Neutrophil (primary cell): ENCODE data around the gene PPP1R15B.

ENCODE experiments used
- H3K27ac ChIP-seq: fragments of 200-600 bp; sonication (generic); 2 replicates; pipeline ENCODE4 v1.5.1; 2016; ENCODE audit warnings: mild to moderate bottlenecking, moderate library complexity
- H3K27me3 ChIP-seq: fragments of 200-600 bp; sonication (generic); 2 replicates; pipeline ENCODE4 v1.6.0; 2016; ENCODE audit warnings: mild to moderate bottlenecking
- H3K36me3 ChIP-seq: fragments of 200-600 bp; sonication (generic); 2 replicates; pipeline ENCODE4 v1.5.1; 2017
- H3K4me1 ChIP-seq, 2 experiments: fragments of 200-600 bp in 1 of 2; sonication (generic) in 1 of 2; 1 replicate in 1 of 2; 2 replicates in 1 of 2; pipeline versions ENCODE4 v1.5.1 to v1.6.1; 2013 to 2016; ENCODE audit warnings: low read depth in 1 of 2, low read length in 1 of 2, mild to moderate bottlenecking in 1 of 2, moderate library complexity in 1 of 2; ENCODE audit not compliant: control insufficient read depth in 1 of 2, insufficient read depth in 1 of 2
- H3K4me3 ChIP-seq, 2 experiments: fragments of 200-600 bp in 1 of 2; sonication (generic) in 1 of 2; 1 replicate in 1 of 2; 2 replicates in 1 of 2; pipeline ENCODE4 v1.5.1; 2013 to 2016; ENCODE audit warnings: low read depth in 1 of 2, low read length in 1 of 2, mild to moderate bottlenecking in 1 of 2, moderate library complexity in 1 of 2
- H3K9me3 ChIP-seq: fragments of 200-600 bp; sonication (generic); 2 replicates; pipeline ENCODE4 v1.5.1; 2016
- TF ChIP-seq, protein P1 (sequence below): fragments of 200-600 bp; sonication (generic); IDR thresholded peaks from 2 replicates; pipeline ENCODE4 v1.5.1; 2016; ENCODE audit warnings: antibody characterized with exemption

Gene PPP1R15B

DNA sequence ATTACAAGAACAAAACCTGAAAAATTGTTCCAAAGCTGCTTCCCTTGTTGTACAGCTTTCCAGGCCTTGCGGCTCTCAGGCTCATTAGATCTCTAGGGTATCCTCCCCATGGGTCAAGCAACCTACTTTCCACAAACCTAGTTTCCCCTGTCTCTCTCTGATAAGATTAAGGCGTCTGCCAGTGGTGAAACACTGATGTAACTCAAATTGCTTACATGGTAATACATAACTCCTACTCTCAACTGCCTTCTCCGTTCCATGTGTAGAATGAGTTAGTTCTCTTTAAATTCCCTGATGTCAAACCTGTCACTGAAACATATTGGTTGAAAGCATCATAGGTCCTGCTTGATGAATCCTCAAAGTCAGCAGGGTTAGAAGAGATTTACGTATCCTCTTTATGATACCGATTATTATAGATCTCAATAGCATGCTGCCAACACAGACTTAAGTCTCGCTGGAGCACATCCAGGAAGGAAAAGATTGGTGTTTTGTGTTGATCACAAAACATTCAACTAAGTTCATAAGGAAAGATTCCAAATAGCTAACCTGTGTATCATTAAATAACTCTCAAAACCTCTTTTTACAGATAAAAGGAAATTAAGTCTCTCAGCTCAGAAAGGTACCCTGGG, 10.6 kb downstream of the PPP1R15B start:
- Histone ChIP-seq H3K27me3 (no peaks in the 10 kb centered on the region), H3K4me3 (no peak overlapping the region), H3K9me3 (no peaks in the 10 kb centered on the region), H3K36me3 (peaks cover 85% of the 10 kb centered on the region), H3K4me1 (no peaks in the 10 kb centered on the region), H3K27ac (no peak overlapping the region)
- TF ChIP-seq, protein P1, sequence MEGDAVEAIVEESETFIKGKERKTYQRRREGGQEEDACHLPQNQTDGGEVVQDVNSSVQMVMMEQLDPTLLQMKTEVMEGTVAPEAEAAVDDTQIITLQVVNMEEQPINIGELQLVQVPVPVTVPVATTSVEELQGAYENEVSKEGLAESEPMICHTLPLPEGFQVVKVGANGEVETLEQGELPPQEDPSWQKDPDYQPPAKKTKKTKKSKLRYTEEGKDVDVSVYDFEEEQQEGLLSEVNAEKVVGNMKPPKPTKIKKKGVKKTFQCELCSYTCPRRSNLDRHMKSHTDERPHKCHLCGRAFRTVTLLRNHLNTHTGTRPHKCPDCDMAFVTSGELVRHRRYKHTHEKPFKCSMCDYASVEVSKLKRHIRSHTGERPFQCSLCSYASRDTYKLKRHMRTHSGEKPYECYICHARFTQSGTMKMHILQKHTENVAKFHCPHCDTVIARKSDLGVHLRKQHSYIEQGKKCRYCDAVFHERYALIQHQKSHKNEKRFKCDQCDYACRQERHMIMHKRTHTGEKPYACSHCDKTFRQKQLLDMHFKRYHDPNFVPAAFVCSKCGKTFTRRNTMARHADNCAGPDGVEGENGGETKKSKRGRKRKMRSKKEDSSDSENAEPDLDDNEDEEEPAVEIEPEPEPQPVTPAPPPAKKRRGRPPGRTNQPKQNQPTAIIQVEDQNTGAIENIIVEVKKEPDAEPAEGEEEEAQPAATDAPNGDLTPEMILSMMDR: no peak

- Histone ChIP-seq H3K4me1 (no peaks in the 10 kb centered on the region), H3K27me3 (no peaks in the 10 kb centered on the region), H3K9me3 (no peaks in the 10 kb centered on the region), H3K27ac (peak overlapping the region; percentile 11), H3K36me3 (peaks cover 60% of the 10 kb centered on the region), H3K4me3 (no peak overlapping the region)
- TF ChIP-seq, protein P1: peak; percentile 73
Measured at GRCh38 chr1:204398197-204399125, 13.2 kb downstream of the PPP1R15B start.

DNA sequence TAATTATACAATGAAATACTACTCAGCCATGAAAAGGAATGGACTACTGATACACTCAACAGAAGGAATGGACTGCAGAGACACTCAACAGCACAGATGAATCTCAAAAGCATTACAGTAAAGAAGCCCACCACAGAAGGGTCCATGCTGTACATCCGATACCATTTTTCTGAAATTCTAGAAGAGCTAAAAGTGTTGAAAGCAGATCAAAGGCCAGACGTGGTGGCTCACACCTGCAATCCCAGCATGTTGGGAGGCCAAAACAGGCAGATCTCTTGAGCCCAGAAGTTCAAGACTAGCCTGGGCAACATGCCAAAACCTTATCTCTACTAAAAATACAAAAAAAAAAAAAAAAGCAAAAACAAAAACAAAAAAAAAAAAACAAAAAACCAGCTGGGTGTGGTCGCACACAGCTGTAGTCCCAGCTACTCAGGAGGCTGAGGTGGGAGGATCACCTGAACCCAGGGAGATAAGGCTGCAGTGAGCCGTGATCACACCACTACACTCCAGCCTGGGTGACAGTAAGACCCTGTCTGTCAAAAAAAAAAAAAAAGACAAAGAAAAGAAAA, 15.5 kb downstream of the PPP1R15B start:
- no peaks in the 10 kb centered on the region for H3K4me1 ChIP-seq
- peaks cover 38% of the 10 kb centered on the region for H3K36me3 ChIP-seq
- no peaks in the 10 kb centered on the region for H3K9me3 ChIP-seq
- TF ChIP-seq, protein P1: no peak
- H3K27ac ChIP-seq: no peak overlapping the region
- no peaks in the 10 kb centered on the region for H3K27me3 ChIP-seq
- H3K4me3 ChIP-seq: no peak overlapping the region

GRCh38 chr1:204391629-204392028, 20.0 kb downstream of the PPP1R15B start:
- TF ChIP-seq, protein P1: no peak
- H3K4me1 ChIP-seq: no peaks in the 10 kb centered on the region

GRCh38 chr1:204390751-204391466, 20.7 kb downstream of the PPP1R15B start:
- no peaks in the 10 kb centered on the region for H3K36me3 ChIP-seq
- no peaks in the 10 kb centered on the region for H3K27me3 ChIP-seq
- no peaks in the 10 kb centered on the region for H3K9me3 ChIP-seq
- H3K4me3 ChIP-seq: no peak overlapping the region
- H3K27ac ChIP-seq: no peak overlapping the region
- H3K4me1 ChIP-seq: no peaks in the 10 kb centered on the region
- TF ChIP-seq, protein P1: no peak

More at GRCh38 chr1:204391629-204392028, 20.0 kb downstream of the PPP1R15B start:
- Histone ChIP-seq H3K4me3 (no peak overlapping the region), H3K9me3 (no peaks in the 10 kb centered on the region), H3K36me3 (peaks cover 2% of the 10 kb centered on the region), H3K27ac (no peak overlapping the region), H3K27me3 (no peaks in the 10 kb centered on the region)
